ENCODE data around the gene MRGPRD. TPM values are rescaled to one million over a fixed set of nuclear protein-coding genes. Genes with fewer than 3 reads are reported as not detected.

The MRGPRD gene
- total RNA-seq, 4 donors from 2014 or later: not detected

- Histone ChIP-seq H3K36me3 (no peaks in the 10 kb centered on the region), H3K27me3 (no peaks in the 10 kb centered on the region), H3K4me1 (peaks cover 3% of the 10 kb centered on the region), H3K4me3 (no peak overlapping the region), H3K27ac (no peak overlapping the region), H3K9me3 (no peaks in the 10 kb centered on the region)
- DNase-seq (ENCODE audit: low spot score in 2 of 2): no peak
- WGBS: 88% methylated on average over 10 of the region's 25 CpGs
- TF ChIP-seq POLR2A (IDR thresholded peaks at IDR 0.05) (no peak), POLR2AphosphoS5 (IDR thresholded peaks at IDR 0.05) (no peak), CTCF (IDR thresholded peaks at IDR 0.05) (no peak), EP300 (IDR thresholded peaks at IDR 0.05) (no peak)
These were observed 20.3 kb downstream of the MRGPRD start for GRCh38 chr11:68960294-68961071.

DNA sequence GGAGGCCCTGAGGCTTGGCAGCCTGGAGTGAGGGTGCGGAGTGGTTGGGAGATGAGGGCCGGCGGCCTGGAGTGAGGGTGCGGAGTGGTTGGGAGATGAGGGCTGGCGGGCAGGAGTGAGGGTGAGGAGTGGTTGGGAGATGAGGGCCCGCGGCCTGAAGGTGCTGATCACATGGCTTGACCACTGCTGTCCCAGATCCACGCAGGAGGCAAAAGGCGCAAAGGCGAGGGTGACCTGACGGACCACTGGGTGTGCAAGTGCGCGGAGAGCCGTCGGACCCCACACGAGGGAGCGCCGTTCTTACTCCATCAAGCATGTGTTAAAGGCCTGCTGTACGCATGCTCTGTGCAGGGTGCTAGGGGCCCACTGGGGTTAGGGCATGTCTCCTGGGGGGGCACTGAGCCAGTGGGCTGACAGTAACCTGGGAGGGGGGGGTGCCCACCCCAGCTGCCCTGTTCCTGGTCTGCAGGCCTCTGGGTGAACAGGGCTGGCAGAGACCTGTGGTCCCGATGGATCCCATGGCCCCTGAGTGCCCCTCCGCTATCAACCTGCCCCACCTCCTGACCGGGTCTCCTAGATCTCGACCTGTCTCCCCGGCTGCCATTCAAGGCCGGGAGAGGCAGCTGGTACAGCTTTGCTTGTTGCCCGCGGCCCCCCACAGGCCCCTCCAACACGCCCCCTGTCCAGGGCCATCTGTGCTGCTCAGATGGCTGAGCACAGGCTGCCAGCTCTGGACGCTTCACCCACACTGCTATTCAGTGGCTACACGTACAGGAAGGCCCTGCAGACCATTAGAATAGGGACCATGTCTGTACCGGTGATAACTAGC lies 21.1 kb downstream of the MRGPRD start:
- Histone ChIP-seq H3K4me3 (no peak overlapping the region), H3K4me1 (peaks cover 10% of the 10 kb centered on the region), H3K27me3 (no peaks in the 10 kb centered on the region), H3K27ac (no peak overlapping the region), H3K36me3 (no peaks in the 10 kb centered on the region), H3K9me3 (no peaks in the 10 kb centered on the region)
- no peak for TF ChIP-seq CTCF (IDR thresholded peaks at IDR 0.05)
- TF ChIP-seq EP300 (IDR thresholded peaks at IDR 0.05): no peak
- no peak for TF ChIP-seq POLR2A (IDR thresholded peaks at IDR 0.05)
- no peak for TF ChIP-seq POLR2AphosphoS5 (IDR thresholded peaks at IDR 0.05)
- 94% methylated on average over 30 of the region's 31 CpGs for WGBS
- no peak for DNase-seq (ENCODE audit: low spot score in 2 of 2)

- Histone ChIP-seq H3K9me3 (no peaks in the 10 kb centered on the region), H3K27ac (no peak overlapping the region), H3K36me3 (no peaks in the 10 kb centered on the region), H3K4me3 (no peak overlapping the region), H3K4me1 (peaks cover 10% of the 10 kb centered on the region), H3K27me3 (no peaks in the 10 kb centered on the region)
- WGBS: 88% methylated on average over 1 of the region's 9 CpGs
- DNase-seq (ENCODE audit: low spot score in 2 of 2): no peak
- no peak for TF ChIP-seq CTCF (IDR thresholded peaks at IDR 0.05)
- no peak for TF ChIP-seq EP300 (IDR thresholded peaks at IDR 0.05)
- TF ChIP-seq POLR2A (IDR thresholded peaks at IDR 0.05): no peak
- TF ChIP-seq POLR2AphosphoS5 (IDR thresholded peaks at IDR 0.05): no peak
These were observed 22.6 kb downstream of the MRGPRD start for GRCh38 chr11:68958211-68958610.

DNA sequence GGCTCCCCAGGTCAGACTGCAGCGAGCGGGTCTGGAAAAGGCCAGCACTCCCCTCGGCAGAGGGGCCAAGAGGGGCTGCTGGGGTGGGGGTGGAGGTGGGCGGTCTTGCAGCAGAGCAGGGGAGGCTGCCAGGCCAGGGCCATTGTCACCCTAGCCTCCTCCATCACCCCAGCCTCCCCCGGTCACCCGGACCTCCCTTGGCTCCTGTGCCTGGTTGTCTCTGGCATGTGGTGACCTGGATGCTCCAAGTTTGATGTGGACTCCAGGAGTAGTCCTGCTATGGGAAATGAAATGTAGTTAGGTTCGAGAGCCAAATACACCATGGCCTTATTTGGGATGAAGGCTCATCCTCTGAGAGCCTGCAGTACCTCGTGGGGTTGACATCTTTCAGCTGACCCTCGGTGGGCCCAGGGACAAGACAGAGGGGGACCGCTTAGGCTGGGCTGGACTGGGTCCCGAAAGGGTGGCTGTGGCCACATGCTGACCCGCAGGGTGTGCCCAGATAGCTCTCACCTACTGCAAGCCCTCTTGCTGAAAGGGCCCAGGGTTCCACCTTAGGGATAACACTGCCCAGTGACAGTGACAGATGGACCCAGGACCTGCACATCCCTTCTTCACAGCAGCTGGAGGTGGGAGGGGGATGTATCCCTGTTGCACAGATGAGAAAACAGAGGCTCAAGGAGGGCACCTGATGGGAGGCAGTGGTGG lies 24.1 kb downstream of the MRGPRD start:
- Histone ChIP-seq H3K4me1 (peaks cover 10% of the 10 kb centered on the region), H3K9me3 (no peaks in the 10 kb centered on the region), H3K27me3 (no peaks in the 10 kb centered on the region), H3K36me3 (no peaks in the 10 kb centered on the region), H3K4me3 (no peak overlapping the region), H3K27ac (no peak overlapping the region)
- no peak for DNase-seq (ENCODE audit: low spot score in 2 of 2)
- WGBS: 81% methylated on average over 8 of the region's 12 CpGs
- no peak for TF ChIP-seq EP300 (IDR thresholded peaks at IDR 0.05)
- TF ChIP-seq POLR2AphosphoS5 (IDR thresholded peaks at IDR 0.05): no peak
- no peak for TF ChIP-seq CTCF (IDR thresholded peaks at IDR 0.05)
- TF ChIP-seq POLR2A (IDR thresholded peaks at IDR 0.05): no peak

Data from suprapubic skin (tissue), 4 donors.